Caco-2 (cell line): Measurements from ENCODE around the gene COL21A1. TPM values are rescaled to one million over a fixed set of nuclear protein-coding genes. Genes with fewer than 3 reads are reported as not detected.

Experiments
- BruUV-seq: library from RNA; stranded (reverse); fragments of 400-500 nt; replicated peaks from 2 replicates; lab custom pipeline; 2021; lab: Mats Ljungman, UMichigan
- CTCF ChIA-PET: fragments of 300-600 bp; sonication (Branson Sonifier 250); formaldehyde crosslinking; loops from one replicate; lab custom pipeline; 2022; ENCODE audit warnings: antibody characterized with exemption; lab: Charles Lee
- POLR2A ChIA-PET: fragments of 300-600 bp; sonication (Branson Sonifier 250); formaldehyde crosslinking; loops from one replicate; lab custom pipeline; 2022; ENCODE audit warnings: antibody characterized with exemption; lab: Charles Lee
- DNase-seq, 2 experiments: peaks; one replicate each; pipeline versions ENCODE4 v3.0.0 to v3.0.0-alpha.2; 2020 to 2022
- H3K27me3 ChIP-seq: replicated peaks from 2 replicates; pipeline ENCODE4 v1.6.0; 2011; ENCODE audit warnings: low read length; ENCODE audit not compliant: control insufficient read depth, insufficient read depth
- H3K36me3 ChIP-seq: 2 replicates; pipeline ENCODE4 v1.5.1; 2011; ENCODE audit warnings: low read length; ENCODE audit not compliant: control insufficient read depth, insufficient read depth
- H3K4me1 ChIP-seq: fragments of 250-450 bp; sonication (Bioruptor Pico); 2 replicates; pipeline ENCODE4 v1.5.1; 2020; ENCODE audit warnings: mild to moderate bottlenecking
- H3K4me3 ChIP-seq: 2 replicates; pipeline ENCODE4 v1.5.1; 2011; ENCODE audit warnings: low read depth, mild to moderate bottlenecking, control low read depth, low read length
- H3K9me3 ChIP-seq: fragments of 250-450 bp; sonication (Bioruptor Pico); 2 replicates; pipeline ENCODE4 v1.5.1; 2020; ENCODE audit warnings: mild to moderate bottlenecking, moderate library complexity
- H3K27ac Mint-ChIP-seq: one replicate; pipeline ENCODE4 v1.8.0; 2022; ENCODE audit warnings: mixed read lengths; ENCODE audit not compliant: unreplicated experiment
- H3K27me3 Mint-ChIP-seq: one replicate; pipeline ENCODE4 v1.8.0; 2022; ENCODE audit warnings: mixed read lengths; ENCODE audit not compliant: insufficient read depth, unreplicated experiment
- H3K36me3 Mint-ChIP-seq: one replicate; pipeline ENCODE4 v1.8.0; 2022; ENCODE audit warnings: mild to moderate bottlenecking, mixed read lengths; ENCODE audit not compliant: insufficient read depth, unreplicated experiment
- H3K4me1 Mint-ChIP-seq: one replicate; pipeline ENCODE4 v1.8.0; 2022; ENCODE audit warnings: low read depth, mixed read lengths; ENCODE audit not compliant: unreplicated experiment
- H3K4me3 Mint-ChIP-seq: one replicate; pipeline ENCODE4 v1.8.0; 2022; ENCODE audit warnings: mild to moderate bottlenecking, moderate library complexity, mixed read lengths; ENCODE audit not compliant: unreplicated experiment
- H3K9me3 Mint-ChIP-seq: one replicate; pipeline ENCODE4 v1.8.0; 2022; ENCODE audit warnings: mixed read lengths; ENCODE audit not compliant: unreplicated experiment
- CTCF ChIP-seq, 2 experiments: fragments of 200-600 bp in 1 of 2; IDR thresholded peaks; 1 replicate in 1 of 2; 2 replicates in 1 of 2; pipeline versions ENCODE4 v1.5.1 to v1.8.0; 2011 to 2022; ENCODE audit warnings: antibody characterized with exemption in 1 of 2, control low read depth in 1 of 2, inconsistent platforms in 1 of 2, low read depth in 1 of 2, low read length in 1 of 2, mild to moderate bottlenecking in 1 of 2, moderate library complexity in 1 of 2; ENCODE audit not compliant: insufficient read depth in 1 of 2, severe bottlenecking in 1 of 2, unreplicated experiment in 1 of 2
- intact Hi-C: fragments of 100-400 bp; cut with micrococcal nuclease; formaldehyde crosslinking; loops from one replicate; pipeline ENCODE4 v1.10.0; 2022; ENCODE audit not compliant: unreplicated experiment
- total RNA-seq: library from RNA; stranded (reverse); gene quantifications from 2 replicates; pipeline ENCODE4 v1.2.3, GENCODE V29; 2022

The COL21A1 gene
- total RNA-seq, 1 experiment from 2014 or later, result 1.3 TPM

DNA sequence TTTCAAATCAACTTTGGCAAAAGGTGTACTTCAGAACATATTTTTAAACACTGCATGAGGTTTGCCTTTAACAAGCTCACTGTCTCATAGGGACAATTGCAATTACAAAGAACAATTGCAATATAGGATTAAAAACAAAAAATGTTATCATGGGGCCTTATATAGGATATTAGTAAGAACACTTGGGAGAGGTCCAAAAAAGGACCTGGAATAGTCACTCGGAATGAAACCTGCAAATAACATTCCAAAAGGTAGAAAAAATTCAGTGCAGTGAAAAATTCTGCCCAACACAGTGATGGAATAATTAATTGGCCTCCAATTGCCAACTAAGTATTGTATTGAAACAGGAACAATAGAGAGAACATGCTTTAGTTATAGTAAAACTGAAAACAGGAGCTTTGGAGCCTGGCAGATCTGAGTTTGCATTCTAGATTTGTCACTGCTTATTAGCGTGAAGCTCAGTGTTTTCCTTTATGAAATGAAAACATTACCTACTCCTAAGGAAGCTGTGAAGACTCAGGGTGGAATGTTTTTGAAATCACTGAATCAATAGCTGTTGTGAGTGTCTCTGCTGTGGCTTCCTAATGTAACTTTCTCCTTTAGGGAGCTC is 199.3 kb downstream of the COL21A1 start:
- no peak overlapping the region for H3K4me3 ChIP-seq
- no peaks in the 10 kb centered on the region for H3K9me3 Mint-ChIP-seq
- no peaks in the 10 kb centered on the region for H3K36me3 ChIP-seq
- CTCF ChIA-PET, result no interaction called here
- intact Hi-C loops, result no loop called here
- POLR2A ChIA-PET, result no interaction called here
- no peaks in the 10 kb centered on the region for H3K27me3 ChIP-seq
- no TSS peak for BruUV-seq
- peaks cover 6% of the 10 kb centered on the region for H3K27me3 Mint-ChIP-seq
- H3K4me3 Mint-ChIP-seq, result no peak overlapping the region
- no peak for TF ChIP-seq CTCF (IDR thresholded peaks at IDR 0.05; ENCODE audit: insufficient read depth in 1 of 2, low read depth in 1 of 2, low read length in 1 of 2, severe bottlenecking in 1 of 2, unreplicated experiment in 1 of 2)
- no peak for DNase-seq
- no peaks in the 10 kb centered on the region for H3K4me1 Mint-ChIP-seq
- no peaks in the 10 kb centered on the region for H3K9me3 ChIP-seq
- H3K27ac Mint-ChIP-seq, result no peak overlapping the region
- no peaks in the 10 kb centered on the region for H3K4me1 ChIP-seq
- H3K36me3 Mint-ChIP-seq, result no peaks in the 10 kb centered on the region

GRCh38 chr6:56046576-56046975 is 200.8 kb downstream of the COL21A1 start:
- Histone ChIP-seq H3K4me1 (no peaks in the 10 kb centered on the region), H3K36me3 (no peaks in the 10 kb centered on the region), H3K4me3 (no peak overlapping the region), H3K27me3 (no peaks in the 10 kb centered on the region), H3K9me3 (no peaks in the 10 kb centered on the region)
- no peak for DNase-seq
- H3K27me3 Mint-ChIP-seq, result peaks cover 6% of the 10 kb centered on the region
- ChIA-PET POLR2A (no interaction called here), CTCF (interaction anchor here (0.7 kb wide), 1 partner anchor 429 kb away, joined by 7 read pairs; no protein-coding TSS in a partner anchor)
- no peak for TF ChIP-seq CTCF (IDR thresholded peaks at IDR 0.05; ENCODE audit: insufficient read depth in 1 of 2, low read depth in 1 of 2, low read length in 1 of 2, severe bottlenecking in 1 of 2, unreplicated experiment in 1 of 2)
- no TSS peak for BruUV-seq
- H3K27ac Mint-ChIP-seq, result no peak overlapping the region
- no peaks in the 10 kb centered on the region for H3K36me3 Mint-ChIP-seq
- intact Hi-C loops, result loop anchor here (1.0 kb wide), 1 partner anchor 246 kb away; no protein-coding TSS in a partner anchor
- no peaks in the 10 kb centered on the region for H3K9me3 Mint-ChIP-seq
- no peaks in the 10 kb centered on the region for H3K4me1 Mint-ChIP-seq
- no peak overlapping the region for H3K4me3 Mint-ChIP-seq

DNA sequence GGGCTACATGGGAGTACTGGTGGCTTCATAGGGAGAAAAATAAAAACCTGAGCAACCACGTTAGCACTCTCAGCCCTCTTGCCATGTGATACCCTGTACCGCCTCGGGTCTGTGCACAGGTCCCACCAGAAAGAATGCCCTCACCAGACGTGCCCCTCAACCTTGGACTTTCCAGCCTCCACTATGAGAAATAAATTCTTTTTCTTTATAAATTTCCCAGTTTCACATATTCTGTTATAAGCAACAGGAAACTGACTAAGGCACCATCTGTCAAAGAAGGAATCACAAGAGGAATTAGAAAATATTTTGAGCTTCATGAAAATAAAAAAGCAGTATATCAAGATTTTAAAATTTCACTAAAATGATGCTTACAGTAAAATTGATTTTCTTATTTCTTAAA is 203.6 kb downstream of the COL21A1 start:
- H3K9me3 Mint-ChIP-seq, result no peaks in the 10 kb centered on the region

More for the DNA sequence above, 203.6 kb downstream of the COL21A1 start:
- BruUV-seq, result no TSS peak
- ChIA-PET POLR2A (no interaction called here), CTCF (no interaction called here)
- H3K27me3 ChIP-seq, result no peaks in the 10 kb centered on the region
- H3K36me3 ChIP-seq, result no peaks in the 10 kb centered on the region
- H3K27me3 Mint-ChIP-seq, result no peaks in the 10 kb centered on the region
- H3K4me3 ChIP-seq, result no peak overlapping the region
- intact Hi-C loops, result no loop called here
- H3K4me1 ChIP-seq, result no peaks in the 10 kb centered on the region
- no peaks in the 10 kb centered on the region for H3K36me3 Mint-ChIP-seq
- H3K27ac Mint-ChIP-seq, result no peak overlapping the region
- no peak for DNase-seq
- no peaks in the 10 kb centered on the region for H3K9me3 ChIP-seq
- no peak overlapping the region for H3K4me3 Mint-ChIP-seq
- TF ChIP-seq CTCF (IDR thresholded peaks at IDR 0.05; ENCODE audit: insufficient read depth in 1 of 2, low read depth in 1 of 2, low read length in 1 of 2, severe bottlenecking in 1 of 2, unreplicated experiment in 1 of 2), result no peak
- no peaks in the 10 kb centered on the region for H3K4me1 Mint-ChIP-seq
